HEK293 (cell line): ENCODE measurements around the gene DLG3.

Source experiments
- CTCF ChIA-PET: fragments of 350-600 bp; formaldehyde crosslinking; extraction: SDS; loops from one replicate; lab custom pipeline; 2021; ENCODE audit warnings: antibody characterized with exemption; lab: Yijun Ruan, JAX
- POLR2A ChIA-PET: fragments of 300-600 bp; formaldehyde crosslinking; extraction: SDS; loops from one replicate; lab custom pipeline; 2020; ENCODE audit warnings: antibody characterized with exemption, inconsistent platforms; lab: Yijun Ruan, JAX
- H3K27ac ChIP-seq: fragments of 200-500 bp; sonication (Bioruptor generic); 2 replicates; pipeline ENCODE4 v1.5.1; 2014; ENCODE audit warnings: low read depth, low read length, control low read depth, inconsistent platforms; ENCODE audit errors: extremely low read depth
- H3K36me3 ChIP-seq, 2 experiments: fragments of 200-500 bp in 1 of 2; sonication (Bioruptor generic) in 1 of 2; 1 replicate in 1 of 2; 2 replicates in 1 of 2; pipeline ENCODE4 v1.5.1; 2014 to 2017; ENCODE audit warnings: inconsistent platforms in 2 of 2, low read length in 2 of 2; ENCODE audit not compliant: control insufficient read depth in 2 of 2, insufficient read depth in 1 of 2
- H3K4me1 ChIP-seq: fragments of 200-500 bp; sonication (Bioruptor generic); 2 replicates; pipeline ENCODE4 v1.5.1; 2014; ENCODE audit warnings: mild to moderate bottlenecking, low read length, inconsistent platforms; ENCODE audit not compliant: control insufficient read depth, insufficient read depth
- H3K4me3 ChIP-seq: 2 replicates; pipeline ENCODE4 v1.5.1; 2011; ENCODE audit warnings: low read depth, mild to moderate bottlenecking, control low read depth, low read length, moderate library complexity
- H3K9me3 ChIP-seq: fragments of 200-500 bp; sonication (Bioruptor generic); 2 replicates; pipeline ENCODE4 v1.5.1; 2014; ENCODE audit warnings: low read depth, low read length, inconsistent platforms; ENCODE audit not compliant: control insufficient read depth, insufficient read depth
- ATF2 ChIP-seq: fragments of 450-650 bp; formaldehyde crosslinking; IDR thresholded peaks from 2 replicates; pipeline ENCODE4 v1.5.1; 2016; ENCODE audit warnings: missing biosample characterization, missing genetic modification characterization, low read depth
- GLI2 ChIP-seq: fragments of 450-650 bp; formaldehyde crosslinking; IDR thresholded peaks from 2 replicates; pipeline ENCODE4; 2017; ENCODE audit warnings: missing biosample characterization, missing genetic modification characterization, low read depth, borderline replicate concordance
- KLF17 ChIP-seq: fragments of 450-650 bp; formaldehyde crosslinking; IDR thresholded peaks from 2 replicates; pipeline ENCODE4 v1.5.1; 2016; ENCODE audit warnings: missing biosample characterization, missing genetic modification characterization
- KLF9 ChIP-seq: fragments of 450-650 bp; formaldehyde crosslinking; IDR thresholded peaks from 2 replicates; pipeline ENCODE4 v1.5.1; 2016; ENCODE audit warnings: missing biosample characterization, missing genetic modification characterization, low read depth
- REPIN1 ChIP-seq: fragments of 450-650 bp; formaldehyde crosslinking; IDR thresholded peaks from 2 replicates; pipeline ENCODE4 v1.5.1; 2017; ENCODE audit warnings: missing biosample characterization, missing genetic modification characterization, low read depth
- SP3 ChIP-seq: fragments of 450-650 bp; formaldehyde crosslinking; IDR thresholded peaks from 2 replicates; pipeline ENCODE4 v1.5.1; 2016; ENCODE audit warnings: missing biosample characterization, missing genetic modification characterization
- TRIM28 ChIP-seq: IDR thresholded peaks from 2 replicates; pipeline ENCODE4 v1.6.1; 2011; ENCODE audit warnings: low read length, control low read depth, borderline replicate concordance
- ZBTB26 ChIP-seq: fragments of 450-650 bp; formaldehyde crosslinking; optimal IDR thresholded peaks from 2 replicates; pipeline ENCODE3; 2016; ENCODE audit warnings: missing biosample characterization, mild to moderate bottlenecking, missing genetic modification characterization
- ZBTB8A ChIP-seq: fragments of 450-650 bp; formaldehyde crosslinking; IDR thresholded peaks from 2 replicates; pipeline ENCODE4 v1.5.1; 2016; ENCODE audit warnings: missing biosample characterization, missing genetic modification characterization
- ZNF114 ChIP-seq: fragments of 450-650 bp; formaldehyde crosslinking; IDR thresholded peaks from 2 replicates; pipeline ENCODE4 v1.5.0; 2017; ENCODE audit warnings: missing biosample characterization, missing genetic modification characterization
- ZNF121 ChIP-seq: fragments of 450-650 bp; formaldehyde crosslinking; IDR thresholded peaks from 2 replicates; pipeline ENCODE4 v1.5.1; 2016; ENCODE audit warnings: missing biosample characterization, missing genetic modification characterization
- ZNF202 ChIP-seq: fragments of 450-650 bp; formaldehyde crosslinking; IDR thresholded peaks from 2 replicates; pipeline ENCODE4 v1.5.1; 2016; ENCODE audit warnings: missing biosample characterization, missing genetic modification characterization, borderline replicate concordance
- ZNF211 ChIP-seq: fragments of 450-650 bp; formaldehyde crosslinking; IDR thresholded peaks from 2 replicates; pipeline ENCODE4 v1.5.1; 2016; ENCODE audit warnings: low read depth, missing biosample characterization, missing genetic modification characterization
- ZNF223 ChIP-seq: fragments of 450-650 bp; formaldehyde crosslinking; IDR thresholded peaks from 2 replicates; pipeline ENCODE4 v1.5.1; 2016; ENCODE audit warnings: missing biosample characterization, missing genetic modification characterization
- ZNF24 ChIP-seq: fragments of 450-650 bp; formaldehyde crosslinking; IDR thresholded peaks from 2 replicates; pipeline ENCODE4 v1.5.1; 2016; ENCODE audit warnings: missing biosample characterization, missing genetic modification characterization
- ZNF366 ChIP-seq: fragments of 450-650 bp; formaldehyde crosslinking; conservative IDR thresholded peaks from 2 replicates; pipeline ENCODE4 v1.5.1; 2016; ENCODE audit warnings: missing biosample characterization, missing genetic modification characterization
- ZNF394 ChIP-seq: fragments of 450-650 bp; formaldehyde crosslinking; IDR thresholded peaks from 2 replicates; pipeline ENCODE4 v1.5.1; 2016; ENCODE audit warnings: missing biosample characterization, missing genetic modification characterization, mild to moderate bottlenecking, moderate library complexity, borderline replicate concordance
- ZNF423 ChIP-seq: fragments of 450-650 bp; formaldehyde crosslinking; IDR thresholded peaks from 2 replicates; pipeline ENCODE4 v1.5.1; 2016; ENCODE audit warnings: missing biosample characterization, missing genetic modification characterization
- ZNF48 ChIP-seq: fragments of 450-650 bp; formaldehyde crosslinking; IDR thresholded peaks from 2 replicates; pipeline ENCODE4 v1.5.1; 2016; ENCODE audit warnings: missing biosample characterization, missing genetic modification characterization
- ZNF558 ChIP-seq: fragments of 450-650 bp; formaldehyde crosslinking; IDR thresholded peaks from 2 replicates; pipeline ENCODE4 v1.5.1; 2016; ENCODE audit warnings: missing biosample characterization, missing genetic modification characterization
- ZNF621 ChIP-seq: fragments of 450-650 bp; formaldehyde crosslinking; IDR thresholded peaks from 2 replicates; pipeline ENCODE4 v1.5.1; 2017; ENCODE audit warnings: missing biosample characterization, missing genetic modification characterization
- ZNF624 ChIP-seq: fragments of 450-650 bp; formaldehyde crosslinking; IDR thresholded peaks from 2 replicates; pipeline ENCODE4 v1.5.1; 2017; ENCODE audit warnings: missing biosample characterization, missing genetic modification characterization
- ZNF658 ChIP-seq: fragments of 450-650 bp; formaldehyde crosslinking; IDR thresholded peaks from 2 replicates; pipeline ENCODE4; 2016; ENCODE audit warnings: missing biosample characterization, missing genetic modification characterization
- ZNF707 ChIP-seq: fragments of 450-650 bp; formaldehyde crosslinking; IDR thresholded peaks from 2 replicates; pipeline ENCODE4 v1.5.1; 2016; ENCODE audit warnings: missing biosample characterization, missing genetic modification characterization
- ZNF777 ChIP-seq: fragments of 450-650 bp; formaldehyde crosslinking; IDR thresholded peaks from 2 replicates; pipeline ENCODE4 v1.5.1; 2017; ENCODE audit warnings: missing biosample characterization, missing genetic modification characterization, borderline replicate concordance
- TF ChIP-seq, protein P1 (sequence below): fragments of 450-650 bp; formaldehyde crosslinking; IDR thresholded peaks from 2 replicates; pipeline ENCODE4 v1.5.1; 2016; ENCODE audit warnings: missing biosample characterization, missing genetic modification characterization
- TF ChIP-seq, protein P2 (sequence below): IDR thresholded peaks from 2 replicates; pipeline ENCODE4 v1.6.1; 2011; ENCODE audit warnings: mild to moderate bottlenecking, low read depth, low read length, borderline replicate concordance

The DLG3 gene

GRCh38 chrX:70482300-70482699 is 37.7 kb downstream of the DLG3 start:
- no peak for TF ChIP-seq GLI2 (tag by site-specific recombination)
- no peak for TF ChIP-seq ZNF114 (tag by site-specific recombination)
- no peak for TF ChIP-seq ZNF24
- TF ChIP-seq, protein P1, sequence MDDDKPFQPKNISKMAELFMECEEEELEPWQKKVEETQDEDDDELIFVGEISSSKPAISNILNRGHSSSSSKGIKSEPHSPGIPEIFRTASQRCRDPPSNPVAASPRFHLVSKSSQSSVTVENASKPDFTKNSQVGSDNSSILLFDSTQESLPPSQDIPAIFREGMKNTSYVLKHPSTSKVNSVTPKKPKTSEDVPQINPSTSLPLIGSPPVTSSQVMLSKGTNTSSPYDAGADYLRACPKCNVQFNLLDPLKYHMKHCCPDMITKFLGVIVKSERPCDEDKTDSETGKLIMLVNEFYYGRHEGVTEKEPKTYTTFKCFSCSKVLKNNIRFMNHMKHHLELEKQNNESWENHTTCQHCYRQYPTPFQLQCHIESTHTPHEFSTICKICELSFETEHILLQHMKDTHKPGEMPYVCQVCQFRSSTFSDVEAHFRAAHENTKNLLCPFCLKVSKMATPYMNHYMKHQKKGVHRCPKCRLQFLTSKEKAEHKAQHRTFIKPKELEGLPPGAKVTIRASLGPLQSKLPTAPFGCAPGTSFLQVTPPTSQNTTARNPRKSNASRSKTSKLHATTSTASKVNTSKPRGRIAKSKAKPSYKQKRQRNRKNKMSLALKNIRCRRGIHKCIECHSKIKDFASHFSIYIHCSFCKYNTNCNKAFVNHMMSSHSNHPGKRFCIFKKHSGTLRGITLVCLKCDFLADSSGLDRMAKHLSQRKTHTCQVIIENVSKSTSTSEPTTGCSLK (tag by site-specific recombination): no peak
- no peak for TF ChIP-seq SP3
- no peak for TF ChIP-seq ZNF121
- no peak for TF ChIP-seq ZNF621 (tag by site-specific recombination)
- TF ChIP-seq ZNF48 (tag by site-specific recombination): no peak
- TF ChIP-seq ZNF366 (tag by site-specific recombination): no peak
- no peak for TF ChIP-seq ZNF658
- TF ChIP-seq KLF9 (tag by site-specific recombination): no peak
- TF ChIP-seq ZNF202: no peak
- TF ChIP-seq ATF2 (tag by site-specific recombination): no peak
- TF ChIP-seq, all 188 proteins: peak for 0
- CTCF ChIA-PET: interaction anchor here (0.8 kb wide), 1 partner anchor 31 kb away, joined by 3 read pairs; no protein-coding TSS in a partner anchor
- POLR2A ChIA-PET: no interaction called here
- Histone ChIP-seq H3K4me3 (no peak overlapping the region), H3K9me3 (no peaks in the 10 kb centered on the region), H3K4me1 (peaks cover 26% of the 10 kb centered on the region), H3K36me3 (peaks cover 0 to 37% of the 10 kb centered on the region in 2 experiments; a peak in 1 of 3 replicates), H3K27ac (no peak overlapping the region)

- Histone ChIP-seq H3K4me3 (no peak overlapping the region), H3K36me3 (peaks cover 0 to 46% of the 10 kb centered on the region in 2 experiments; a peak in 1 of 3 replicates), H3K9me3 (no peaks in the 10 kb centered on the region), H3K4me1 (peaks cover 2% of the 10 kb centered on the region; the same call in 1 of the 2 replicates), H3K27ac (no peak overlapping the region)
- CTCF ChIA-PET: no interaction called here
- POLR2A ChIA-PET: no interaction called here
- TF ChIP-seq SP3 (no peak), ZBTB8A (tag by site-specific recombination) (no peak), ZNF707 (tag by site-specific recombination) (no peak)
These were observed 40.8 kb downstream of the DLG3 start for GRCh38 chrX:70485466-70485865.

DNA sequence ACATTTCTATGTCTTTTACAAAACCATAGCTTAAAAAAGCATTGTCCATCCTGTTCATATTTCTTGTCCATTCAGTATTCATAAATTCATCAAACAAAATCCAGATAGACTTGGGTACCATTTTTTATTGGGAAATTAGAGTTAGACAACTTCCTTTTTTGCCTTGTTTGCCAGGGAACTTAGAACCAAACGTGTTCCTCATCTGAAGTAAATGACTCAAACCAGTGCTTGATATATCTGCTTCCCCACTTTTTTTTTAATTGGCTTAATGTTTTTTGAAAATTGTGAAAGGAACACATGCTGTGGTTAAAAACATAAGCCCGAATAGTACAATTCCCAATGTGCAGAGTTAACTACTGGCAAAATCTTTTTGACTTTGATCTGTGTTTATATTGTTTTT is 44.2 kb downstream of the DLG3 start:
- ChIA-PET CTCF (interaction anchor here (0.6 to 0.7 kb wide), 2 partner anchors 11 to 291 kb away, joined by 3 read pairs; no protein-coding TSS in a partner anchor), POLR2A (no interaction called here)
- Histone ChIP-seq H3K36me3 (peaks cover 6 to 73% of the 10 kb centered on the region in 2 experiments; a peak in 2 of 3 replicates), H3K4me1 (no peaks in the 10 kb centered on the region), H3K9me3 (no peaks in the 10 kb centered on the region), H3K4me3 (no peak overlapping the region), H3K27ac (no peak overlapping the region)
- no peak for TF ChIP-seq ZNF777 (tag by site-specific recombination)
- no peak for TF ChIP-seq ZNF223 (tag by site-specific recombination)
- TF ChIP-seq ZNF211 (tag by site-specific recombination): no peak
- TF ChIP-seq ZNF624 (tag by site-specific recombination): no peak
- TF ChIP-seq ZNF558 (tag by site-specific recombination): no peak
- no peak for TF ChIP-seq ZBTB26 (tag by site-specific recombination)
- TF ChIP-seq ZNF423 (tag by site-specific recombination): no peak
- no peak for TF ChIP-seq ZNF394 (tag by site-specific recombination)
- TF ChIP-seq KLF17 (tag by site-specific recombination): no peak
- no peak for TF ChIP-seq REPIN1 (tag by site-specific recombination)
- TF ChIP-seq, protein P2, sequence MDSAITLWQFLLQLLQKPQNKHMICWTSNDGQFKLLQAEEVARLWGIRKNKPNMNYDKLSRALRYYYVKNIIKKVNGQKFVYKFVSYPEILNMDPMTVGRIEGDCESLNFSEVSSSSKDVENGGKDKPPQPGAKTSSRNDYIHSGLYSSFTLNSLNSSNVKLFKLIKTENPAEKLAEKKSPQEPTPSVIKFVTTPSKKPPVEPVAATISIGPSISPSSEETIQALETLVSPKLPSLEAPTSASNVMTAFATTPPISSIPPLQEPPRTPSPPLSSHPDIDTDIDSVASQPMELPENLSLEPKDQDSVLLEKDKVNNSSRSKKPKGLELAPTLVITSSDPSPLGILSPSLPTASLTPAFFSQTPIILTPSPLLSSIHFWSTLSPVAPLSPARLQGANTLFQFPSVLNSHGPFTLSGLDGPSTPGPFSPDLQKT: no peak
- no peak for TF ChIP-seq SP3
- no peak for TF ChIP-seq TRIM28
